AG09319 (cell line): ENCODE results near the gene SRD5A3.

Source experiments
- DNase-seq: peaks from one replicate; pipeline ENCODE4 v3.0.0-alpha.2; 2010; ENCODE audit warnings: low read depth; ENCODE audit errors: extremely low read depth
- TF ChIP-seq, protein P1 (sequence below): IDR thresholded peaks from 2 replicates; pipeline ENCODE4 v1.5.1; 2011; ENCODE audit warnings: low read depth, mild to moderate bottlenecking, inconsistent platforms, low read length, moderate library complexity

SRD5A3 gene

DNA sequence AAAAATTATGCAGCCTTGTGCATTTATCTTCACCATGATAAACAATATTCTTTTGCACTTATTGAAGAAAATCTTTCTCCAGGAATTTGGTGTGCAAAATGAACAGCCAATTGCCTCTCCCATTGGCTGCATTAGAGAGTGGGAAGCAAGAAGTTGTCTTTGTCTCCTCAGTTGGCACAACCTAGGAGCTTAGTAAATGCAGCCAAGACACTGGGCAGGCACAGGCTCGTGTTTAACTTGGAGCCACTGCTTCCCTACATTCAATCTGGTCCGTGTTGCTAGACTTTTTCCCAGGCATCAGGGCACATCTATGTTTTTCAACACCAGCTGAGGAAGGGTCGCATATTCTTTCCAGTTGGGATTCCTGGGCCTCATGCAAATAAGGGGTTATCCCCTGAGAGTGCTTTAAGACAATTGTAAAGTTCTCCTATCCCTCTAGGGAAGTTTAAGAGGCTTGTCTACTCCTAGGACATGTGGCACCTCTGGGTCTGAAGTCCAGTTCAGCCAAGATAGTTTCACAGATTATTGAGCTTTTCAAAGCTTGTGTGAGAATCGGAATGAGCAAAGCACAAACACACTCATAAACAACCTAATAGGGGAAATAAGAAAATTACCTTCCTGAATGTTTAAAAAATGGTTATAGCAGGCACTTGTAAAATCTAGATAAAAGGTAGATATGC, 31.8 kb upstream of the SRD5A3 start:
- TF ChIP-seq, protein P1, sequence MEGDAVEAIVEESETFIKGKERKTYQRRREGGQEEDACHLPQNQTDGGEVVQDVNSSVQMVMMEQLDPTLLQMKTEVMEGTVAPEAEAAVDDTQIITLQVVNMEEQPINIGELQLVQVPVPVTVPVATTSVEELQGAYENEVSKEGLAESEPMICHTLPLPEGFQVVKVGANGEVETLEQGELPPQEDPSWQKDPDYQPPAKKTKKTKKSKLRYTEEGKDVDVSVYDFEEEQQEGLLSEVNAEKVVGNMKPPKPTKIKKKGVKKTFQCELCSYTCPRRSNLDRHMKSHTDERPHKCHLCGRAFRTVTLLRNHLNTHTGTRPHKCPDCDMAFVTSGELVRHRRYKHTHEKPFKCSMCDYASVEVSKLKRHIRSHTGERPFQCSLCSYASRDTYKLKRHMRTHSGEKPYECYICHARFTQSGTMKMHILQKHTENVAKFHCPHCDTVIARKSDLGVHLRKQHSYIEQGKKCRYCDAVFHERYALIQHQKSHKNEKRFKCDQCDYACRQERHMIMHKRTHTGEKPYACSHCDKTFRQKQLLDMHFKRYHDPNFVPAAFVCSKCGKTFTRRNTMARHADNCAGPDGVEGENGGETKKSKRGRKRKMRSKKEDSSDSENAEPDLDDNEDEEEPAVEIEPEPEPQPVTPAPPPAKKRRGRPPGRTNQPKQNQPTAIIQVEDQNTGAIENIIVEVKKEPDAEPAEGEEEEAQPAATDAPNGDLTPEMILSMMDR = no peak
- DNase-seq = no peak

DNA sequence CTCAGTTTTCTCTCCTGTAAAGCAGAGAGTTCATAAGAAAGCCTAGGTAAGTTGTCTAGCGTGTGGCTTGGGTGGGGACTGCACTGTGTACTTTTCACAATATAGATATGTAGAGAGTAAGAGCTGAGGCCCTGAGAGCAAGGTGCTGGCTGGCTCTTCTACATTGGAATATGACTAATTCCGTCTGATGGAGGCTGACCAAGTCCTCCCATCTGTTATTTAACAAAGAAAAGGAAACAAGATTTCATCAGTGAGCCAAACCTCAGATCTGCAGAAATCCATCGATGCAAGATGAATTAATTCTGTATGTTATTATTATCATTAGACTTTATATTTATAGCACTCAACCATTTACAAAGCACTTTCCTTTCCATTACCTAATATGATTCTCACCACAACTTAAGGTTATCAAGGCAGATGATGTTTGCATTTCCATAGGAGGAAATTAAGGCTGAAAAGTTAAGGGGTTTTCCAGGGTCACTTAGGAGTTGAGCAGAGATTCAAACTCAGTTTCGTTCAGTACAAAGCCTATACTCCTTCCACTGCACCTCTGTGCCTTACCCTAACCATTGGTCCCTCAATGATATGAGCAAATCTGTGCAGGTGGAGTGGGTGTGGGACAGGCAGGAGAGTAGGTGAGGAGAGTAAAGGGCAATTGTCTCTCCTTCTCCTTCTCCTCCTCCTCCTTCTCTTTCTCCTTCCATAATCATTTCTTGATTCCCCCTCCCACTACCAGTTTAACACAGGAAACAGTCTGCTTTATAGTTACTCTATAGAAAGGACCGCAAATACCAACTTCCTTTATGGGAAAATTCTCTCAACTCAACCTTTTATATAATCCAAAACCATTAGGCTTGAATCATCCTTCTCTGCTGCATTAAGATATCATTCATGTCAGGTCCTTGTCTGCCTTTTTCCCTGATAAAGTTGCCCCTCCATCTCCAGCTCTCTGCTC, 27.6 kb upstream of the SRD5A3 start:
- TF ChIP-seq, protein P1 = no peak
- DNase-seq = no peak

DNA sequence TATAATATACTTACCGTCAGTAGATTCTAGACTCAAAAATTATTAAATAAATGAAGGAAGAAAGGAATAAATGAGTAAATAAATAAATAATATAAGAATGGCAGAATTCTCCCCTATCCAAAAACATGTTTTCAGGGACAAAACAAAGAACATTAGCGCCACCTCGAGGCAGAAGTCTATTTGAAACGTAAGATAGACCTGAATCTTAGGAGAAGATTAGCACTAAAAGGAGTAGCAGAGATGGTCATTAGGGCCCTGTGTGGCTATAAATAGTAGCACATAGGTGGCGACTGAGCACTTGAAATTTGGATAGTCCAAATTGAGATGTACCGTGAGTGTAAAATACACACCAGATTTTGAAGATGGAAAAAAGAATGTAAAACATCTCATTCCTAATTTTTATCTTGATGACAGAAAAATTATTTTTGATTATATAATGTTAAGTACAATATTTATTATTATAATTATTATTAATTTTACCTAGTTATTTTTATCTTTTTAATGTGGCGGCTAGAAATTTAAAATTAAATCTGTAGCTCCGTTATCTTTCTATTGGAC, 24.3 kb upstream of the SRD5A3 start:
- DNase-seq = peak; percentile 49
- TF ChIP-seq, protein P1 = peak; percentile 57

DNA sequence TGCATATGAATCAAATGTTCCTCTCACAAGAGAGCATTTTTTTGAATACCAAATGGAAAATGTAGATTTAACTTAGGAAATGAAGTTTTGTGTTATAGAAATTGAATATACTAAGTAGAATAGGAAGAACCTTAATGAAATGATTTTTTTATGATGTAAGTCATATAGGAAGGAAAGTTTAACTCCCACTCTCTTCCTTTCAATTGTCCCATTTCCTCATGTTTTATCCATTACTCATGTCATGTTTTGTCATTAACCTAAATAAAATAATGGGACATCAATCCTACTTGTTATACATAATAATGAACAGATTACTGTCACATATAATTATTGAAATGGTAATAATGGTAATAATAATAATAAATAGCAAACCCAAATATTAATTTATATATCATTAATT, 22.7 kb upstream of the SRD5A3 start:
- no peak for DNase-seq
- TF ChIP-seq, protein P1 = no peak

- DNase-seq = no peak
- TF ChIP-seq, protein P1 = no peak
Observed at GRCh38 chr4:55326629-55327028, 19.4 kb upstream of the SRD5A3 start.

GRCh38 chr4:55329012-55329411, 17.0 kb upstream of the SRD5A3 start:
- TF ChIP-seq, protein P1 = no peak
- no peak for DNase-seq

DNA sequence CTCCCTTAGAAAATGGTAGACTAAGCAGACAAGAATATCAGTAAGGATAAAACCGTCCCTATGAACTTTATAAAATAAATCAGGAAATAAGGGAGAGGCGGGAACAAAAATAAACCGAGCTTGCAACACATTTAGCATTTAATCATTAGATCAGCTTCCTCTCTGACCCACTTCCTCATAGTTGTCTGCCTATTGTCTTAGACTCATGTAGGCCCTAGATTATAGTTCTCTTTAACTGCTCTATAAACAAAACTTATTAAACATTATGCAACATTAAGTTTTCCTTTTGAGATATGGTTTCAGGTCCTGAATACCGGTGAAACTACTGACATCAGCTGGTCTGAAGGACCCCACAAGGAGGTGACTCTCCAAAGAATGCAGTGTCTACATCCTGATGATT, 15.8 kb upstream of the SRD5A3 start:
- no peak for DNase-seq
- TF ChIP-seq, protein P1 = no peak
